GM13977 (cell line): Measurements from ENCODE around the gene SH3BGRL2.
"Not testable (repeated sequence)": the region's sequence is repeated elsewhere in the genome, so short reads cannot be mapped to it uniquely, and the experiment has no call there.

Source experiments
- DNase-seq: peaks from one replicate; pipeline ENCODE4 v3.0.0; 2012; ENCODE audit warnings: low spot score
- in situ Hi-C: fragments of 300-500 bp; cut with MboI; formaldehyde crosslinking; loops from one replicate; pipeline ENCODE4 v1.12.0; 2022; ENCODE audit warnings: low sequenced_read_pairs, low pct_unique_long_range_greater_than_20kb, mixed read lengths, inconsistent platforms; ENCODE audit not compliant: unreplicated experiment
- TF ChIP-seq, protein P1 (sequence below): IDR thresholded peaks from 2 replicates; pipeline ENCODE4 v1.5.1; 2012; ENCODE audit warnings: mild to moderate bottlenecking, control low read depth; ENCODE audit not compliant: insufficient read depth; ENCODE audit errors: extremely low read depth, missing control alignments

The SH3BGRL2 gene

DNA sequence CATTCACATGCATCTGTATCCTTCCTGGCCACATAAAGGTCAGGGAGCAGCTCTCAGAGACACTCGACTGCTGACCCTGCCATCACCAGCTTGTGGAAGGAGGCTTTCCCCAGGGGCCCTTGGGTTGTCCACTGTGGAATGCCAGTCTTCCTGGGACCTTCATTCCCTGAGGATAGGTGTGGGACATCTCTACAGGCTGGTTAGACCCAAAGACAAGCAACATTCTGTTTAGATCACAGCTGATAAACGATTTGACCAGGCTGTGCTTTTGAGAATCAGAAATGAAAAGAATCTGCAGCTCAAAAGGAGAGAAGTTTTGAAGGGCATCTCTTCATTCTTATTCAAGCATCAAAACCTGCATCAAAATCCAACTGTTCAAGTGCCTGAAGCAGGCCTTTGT lies 18.2 kb upstream of the SH3BGRL2 start:
- DNase-seq = no peak
- TF ChIP-seq, protein P1, sequence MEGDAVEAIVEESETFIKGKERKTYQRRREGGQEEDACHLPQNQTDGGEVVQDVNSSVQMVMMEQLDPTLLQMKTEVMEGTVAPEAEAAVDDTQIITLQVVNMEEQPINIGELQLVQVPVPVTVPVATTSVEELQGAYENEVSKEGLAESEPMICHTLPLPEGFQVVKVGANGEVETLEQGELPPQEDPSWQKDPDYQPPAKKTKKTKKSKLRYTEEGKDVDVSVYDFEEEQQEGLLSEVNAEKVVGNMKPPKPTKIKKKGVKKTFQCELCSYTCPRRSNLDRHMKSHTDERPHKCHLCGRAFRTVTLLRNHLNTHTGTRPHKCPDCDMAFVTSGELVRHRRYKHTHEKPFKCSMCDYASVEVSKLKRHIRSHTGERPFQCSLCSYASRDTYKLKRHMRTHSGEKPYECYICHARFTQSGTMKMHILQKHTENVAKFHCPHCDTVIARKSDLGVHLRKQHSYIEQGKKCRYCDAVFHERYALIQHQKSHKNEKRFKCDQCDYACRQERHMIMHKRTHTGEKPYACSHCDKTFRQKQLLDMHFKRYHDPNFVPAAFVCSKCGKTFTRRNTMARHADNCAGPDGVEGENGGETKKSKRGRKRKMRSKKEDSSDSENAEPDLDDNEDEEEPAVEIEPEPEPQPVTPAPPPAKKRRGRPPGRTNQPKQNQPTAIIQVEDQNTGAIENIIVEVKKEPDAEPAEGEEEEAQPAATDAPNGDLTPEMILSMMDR = no peak
- in situ Hi-C loops = no loop called here

DNA sequence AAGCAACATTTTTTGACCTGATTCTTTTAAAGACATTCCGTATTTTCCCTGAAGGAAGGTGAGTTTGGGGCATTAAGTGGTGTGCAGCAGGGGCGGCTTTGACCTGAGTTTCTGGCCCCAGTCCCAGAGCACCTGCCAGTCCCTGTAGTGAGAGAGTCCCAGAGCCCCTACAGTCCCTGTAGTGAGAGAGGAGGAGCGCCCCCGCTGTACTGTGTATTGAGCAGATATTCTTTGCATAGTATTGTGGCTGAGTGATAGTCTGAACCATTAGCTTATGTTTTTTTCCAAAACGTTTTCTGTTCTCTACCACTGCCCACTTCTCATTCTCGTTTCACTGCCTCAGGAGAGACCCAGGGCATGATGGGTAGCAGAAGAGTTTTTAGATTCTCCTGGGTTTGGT lies 17.2 kb upstream of the SH3BGRL2 start:
- in situ Hi-C loops = no loop called here
- no peak for DNase-seq
- TF ChIP-seq, protein P1 = no peak

DNA sequence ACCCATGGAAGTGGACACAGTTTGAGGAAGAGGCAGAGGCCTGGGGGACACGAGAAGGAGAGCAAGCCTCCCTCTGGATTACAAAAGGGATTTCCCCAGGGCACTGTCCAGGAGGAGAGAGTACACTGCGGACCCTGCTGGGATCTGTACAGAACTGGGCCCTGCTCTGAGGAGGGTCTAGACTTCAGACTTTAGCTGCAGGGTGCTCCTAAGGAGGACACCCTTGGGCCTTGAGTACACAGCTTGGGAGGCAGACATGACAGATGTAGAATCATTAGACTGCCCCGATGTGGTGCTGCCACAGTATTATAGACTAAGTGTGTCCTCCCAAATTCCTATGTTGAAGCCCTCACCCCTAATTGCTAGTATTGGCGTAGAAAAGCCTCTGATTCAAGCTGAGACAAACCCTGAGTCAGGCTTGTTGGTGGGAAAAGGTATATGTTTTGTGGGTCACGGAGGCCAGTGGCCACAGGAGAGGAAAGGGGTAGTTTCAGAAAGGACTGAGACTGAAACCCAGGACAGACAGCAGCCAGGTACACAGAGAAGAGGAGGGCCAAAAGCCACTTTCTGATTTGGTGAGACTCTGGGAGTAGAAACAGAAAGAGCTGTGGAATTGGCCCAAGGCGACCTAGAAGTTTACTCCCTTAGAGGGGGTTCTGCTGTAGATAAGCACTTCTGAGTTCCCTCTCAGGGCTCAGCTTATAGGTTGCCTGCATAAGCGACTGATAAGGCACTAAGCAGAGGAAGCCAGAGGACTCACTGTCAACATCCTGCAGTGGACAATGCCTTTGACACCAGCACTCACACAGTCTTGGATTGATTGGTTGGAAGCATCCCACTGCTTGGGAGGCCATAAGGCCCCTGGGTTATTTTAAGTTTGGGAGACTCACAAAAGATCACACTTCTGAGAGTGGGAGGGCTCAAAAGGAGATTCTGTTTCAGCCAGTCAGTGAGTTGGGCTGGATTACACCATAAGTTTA lies 16.5 kb upstream of the SH3BGRL2 start:
- TF ChIP-seq, protein P1 = no peak
- DNase-seq = no peak
- in situ Hi-C loops = no loop called here

DNA sequence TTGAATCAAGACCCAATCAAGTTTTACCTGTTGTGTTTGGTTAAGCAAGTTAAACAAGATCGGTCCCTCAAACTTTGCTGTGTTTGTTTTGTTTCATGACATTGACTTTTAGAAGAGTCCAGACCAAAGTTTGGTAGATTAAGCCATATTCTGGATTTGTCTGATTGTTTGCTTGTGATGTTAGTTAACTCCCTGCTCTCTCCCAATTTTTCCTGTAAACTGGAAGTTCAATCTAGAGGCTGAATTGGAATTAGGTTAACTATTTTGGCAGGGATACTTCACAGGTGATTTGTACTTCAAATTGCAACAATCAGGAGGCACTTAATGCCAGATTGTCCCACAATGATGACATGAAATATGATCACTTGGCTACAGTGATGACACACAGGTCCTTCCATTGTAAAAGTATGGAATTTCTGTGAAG lies 13.6 kb upstream of the SH3BGRL2 start:
- DNase-seq = no peak
- in situ Hi-C loops = no loop called here
- TF ChIP-seq, protein P1 = no peak

DNA sequence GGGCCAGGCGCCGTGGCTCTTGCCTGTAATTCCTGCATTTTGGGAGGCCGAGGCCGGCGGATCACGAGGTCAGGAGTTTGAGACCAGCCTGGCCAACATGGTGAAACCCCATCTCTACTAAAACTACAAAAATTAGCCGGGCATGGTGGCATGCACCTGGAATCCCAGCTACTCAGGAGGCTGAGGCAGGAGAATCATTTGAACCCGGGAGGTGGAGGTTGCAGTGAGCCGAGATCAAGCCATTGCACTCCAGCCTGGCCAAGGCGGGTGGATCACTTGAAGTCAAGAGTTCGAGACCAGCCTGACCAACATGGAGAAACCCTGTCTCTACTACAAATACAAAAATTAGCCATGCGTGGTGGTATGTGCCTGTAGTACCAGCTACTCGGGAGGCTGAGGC lies 12.7 kb upstream of the SH3BGRL2 start:
- DNase-seq, in situ Hi-C loops: not testable (repeated sequence)

DNA sequence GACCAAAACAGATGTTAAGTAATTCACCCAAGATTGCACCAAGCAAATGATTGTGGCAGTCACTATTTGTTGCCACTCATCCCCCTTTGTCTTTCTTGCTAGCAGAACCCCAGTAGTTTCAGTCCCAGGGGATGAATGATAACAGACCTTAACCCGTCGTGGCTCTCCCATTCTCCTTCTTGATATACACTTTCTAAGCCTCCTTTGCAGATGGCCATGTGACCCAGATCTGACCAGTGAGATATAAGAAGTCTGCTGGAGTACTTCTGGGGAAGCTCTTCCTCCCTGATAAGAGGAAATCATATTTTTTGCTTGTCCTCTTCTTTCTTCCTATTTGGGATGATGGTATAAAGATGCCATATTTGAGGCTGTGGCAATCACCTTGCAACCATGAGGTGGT lies 9.6 kb upstream of the SH3BGRL2 start:
- no peak for DNase-seq
- in situ Hi-C loops = no loop called here
- TF ChIP-seq, protein P1 = no peak

DNA sequence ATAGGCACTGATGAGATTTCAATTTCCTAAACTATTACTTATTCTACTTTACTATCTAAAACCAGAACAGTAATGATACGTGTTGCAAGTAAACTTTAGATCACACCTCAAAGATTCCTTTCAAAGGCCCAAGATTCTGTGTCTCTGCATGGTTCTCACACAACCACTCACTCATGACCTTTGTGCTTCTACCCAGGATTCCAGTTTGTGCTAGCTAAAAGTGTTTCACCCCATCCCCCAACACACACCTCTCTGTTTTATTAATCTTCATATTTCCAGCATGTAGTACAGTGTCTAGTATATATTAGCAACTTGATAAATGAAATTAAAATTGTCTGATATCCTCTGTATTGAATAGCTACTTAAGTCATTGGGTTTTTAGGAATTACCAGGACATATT lies 8.8 kb upstream of the SH3BGRL2 start:
- TF ChIP-seq, protein P1 = no peak
- in situ Hi-C loops = no loop called here
- no peak for DNase-seq
